CD14-positive monocyte (primary cell): ENCODE results near the gene KDR. TPM values are rescaled to one million over a fixed set of nuclear protein-coding genes. Genes with fewer than 3 reads are reported as not detected.

ENCODE experiments used
- DNase-seq, 3 donors: peaks; one replicate each; pipeline ENCODE4 v3.0.0-alpha.2; 2011 to 2022
- H2AFZ ChIP-seq: 2 replicates; pipeline ENCODE4 v1.6.0; 2012; ENCODE audit warnings: mild to moderate bottlenecking, low read depth, low read length, inconsistent platforms; ENCODE audit not compliant: insufficient read depth, poor library complexity, severe bottlenecking
- H3K27ac ChIP-seq, 2 donors: 1 replicate in 1 of 2; 2 replicates in 1 of 2; pipeline ENCODE4 v1.5.1; 2012 to 2013; ENCODE audit warnings: low read length in 2 of 2, control low read depth in 1 of 2, inconsistent platforms in 1 of 2, low read depth in 1 of 2, mild to moderate bottlenecking in 1 of 2
- H3K27me3 ChIP-seq, 2 donors: one replicate each; pipeline versions ENCODE4 v1.6.0 to v1.6.1; 2011 to 2013; ENCODE audit warnings: low read length in 2 of 2; ENCODE audit not compliant: control insufficient read depth in 2 of 2, insufficient read depth in 2 of 2
- H3K36me3 ChIP-seq, 2 donors: replicated peaks in 1 of 2; 1 replicate in 1 of 2; 2 replicates in 1 of 2; pipeline versions ENCODE4 v1.5.1 to v1.6.1; 2012 to 2013; ENCODE audit warnings: low read length in 2 of 2, control low read depth in 1 of 2, inconsistent platforms in 1 of 2, mild to moderate bottlenecking in 1 of 2; ENCODE audit not compliant: insufficient read depth in 2 of 2, control insufficient read depth in 1 of 2
- H3K4me1 ChIP-seq, 2 donors: 1 replicate in 1 of 2; 2 replicates in 1 of 2; pipeline versions ENCODE4 v1.5.1 to v1.6.1; 2012 to 2013; ENCODE audit warnings: low read length in 2 of 2, control low read depth in 1 of 2, inconsistent platforms in 1 of 2, mild to moderate bottlenecking in 1 of 2, moderate library complexity in 1 of 2; ENCODE audit not compliant: insufficient read depth in 2 of 2, control insufficient read depth in 1 of 2
- H3K4me2 ChIP-seq: replicated peaks from 2 replicates; pipeline ENCODE3; 2012; ENCODE audit warnings: low read length, moderate library complexity, mild to moderate bottlenecking; ENCODE audit not compliant: poor library complexity, severe bottlenecking; ENCODE audit errors: extremely low read depth
- H3K4me3 ChIP-seq, 3 experiments: fragments of 200-600 bp in 1 of 3; sonication (generic) in 1 of 3; replicated peaks in 1 of 3; 1 replicate in 2 of 3; 2 replicates in 1 of 3; pipeline ENCODE4 v1.5.1; 2011 to 2013; ENCODE audit warnings: low read length in 3 of 3, mild to moderate bottlenecking in 3 of 3, control low read depth in 2 of 3, low read depth in 2 of 3, inconsistent platforms in 1 of 3, moderate library complexity in 1 of 3
- H3K79me2 ChIP-seq: 2 replicates; pipeline ENCODE4 v1.6.0; 2012; ENCODE audit warnings: mild to moderate bottlenecking, control low read depth, inconsistent platforms, low read length, moderate library complexity; ENCODE audit not compliant: insufficient read depth
- H3K9ac ChIP-seq: 2 replicates; pipeline ENCODE4 v1.6.0; 2017; ENCODE audit warnings: low read length, mild to moderate bottlenecking; ENCODE audit not compliant: insufficient read depth, poor library complexity, severe bottlenecking
- H3K9me3 ChIP-seq, 2 donors: replicated peaks in 1 of 2; 1 replicate in 1 of 2; 2 replicates in 1 of 2; pipeline versions ENCODE4 v1.5.1 to v1.6.1; 2012 to 2013; ENCODE audit warnings: low read length in 2 of 2, control low read depth in 1 of 2; ENCODE audit not compliant: control insufficient read depth in 1 of 2, insufficient read depth in 1 of 2
- H4K20me1 ChIP-seq: 2 replicates; pipeline ENCODE4 v1.6.0; 2012; ENCODE audit warnings: mild to moderate bottlenecking, low read length, control low read depth, moderate library complexity; ENCODE audit not compliant: insufficient read depth
- H3K27ac Mint-ChIP-seq, 7 donors: one replicate each; pipeline ENCODE4 v1.8.0; 2020; ENCODE audit warnings: mild to moderate bottlenecking in 7 of 7, mixed read lengths in 7 of 7, moderate library complexity in 6 of 7, inconsistent platforms in 2 of 7
- H3K27me3 Mint-ChIP-seq, 3 donors: one replicate each; pipeline ENCODE4 v1.8.0; 2021 to 2022; ENCODE audit warnings: low read depth in 3 of 3, mild to moderate bottlenecking in 3 of 3, mixed read lengths in 3 of 3, moderate library complexity in 3 of 3, inconsistent platforms in 1 of 3
- H3K36me3 Mint-ChIP-seq, 2 donors: one replicate each; pipeline ENCODE4 v1.8.0; 2020; ENCODE audit warnings: mixed read lengths in 2 of 2, inconsistent platforms in 1 of 2, mild to moderate bottlenecking in 1 of 2
- H3K4me1 Mint-ChIP-seq: one replicate; pipeline ENCODE4 v1.8.0; 2020; ENCODE audit warnings: mild to moderate bottlenecking, mixed read lengths
- H3K4me3 Mint-ChIP-seq, 2 donors: one replicate each; pipeline ENCODE4 v1.8.0; 2020; ENCODE audit warnings: mild to moderate bottlenecking in 2 of 2, mixed read lengths in 2 of 2, moderate library complexity in 1 of 2
- H3K9me3 Mint-ChIP-seq, 7 donors: one replicate each; pipeline ENCODE4 v1.8.0; 2020 to 2022; ENCODE audit warnings: mixed read lengths in 7 of 7, mild to moderate bottlenecking in 6 of 7, moderate library complexity in 6 of 7, inconsistent platforms in 2 of 7
- WGBS: methylation state at CpG from one replicate; pipeline ENCODE4 v1.1.5; 2013; ENCODE audit warnings: missing lambda C conversion rate; ENCODE audit not compliant: insufficient coverage; 5-methylcytosine and 5-hydroxymethylcytosine counted together
- intact Hi-C, 2 donors: fragments of 100-400 bp; cut with micrococcal nuclease; formaldehyde crosslinking; loops; one replicate each; pipeline versions ENCODE4 v1.15.0 to v1.15.1; 2023
- polyA plus RNA-seq, 3 donors: library from polyadenylated mRNA; depleted of rRNA in 1 of 3; unstranded in 2 of 3; stranded (reverse) in 1 of 3; fragments of 300-500 nt in 2 of 3; fragments of >200 nt in 1 of 3; fragmentation: Illumina TruSeq in 2 of 3; gene quantifications; 1 replicate in 2 of 3; 2 replicates in 1 of 3; pipeline ENCODE4 v1.2.3, GENCODE V29; 2012 to 2021
- TF ChIP-seq, protein P1 (sequence below): fragments of 200-600 bp; IDR thresholded peaks from one replicate; pipeline ENCODE4 v1.8.0; 2022; ENCODE audit warnings: antibody characterized with exemption, mild to moderate bottlenecking

The KDR gene
- polyA plus RNA-seq, 3 donors, result not detected

GRCh38 chr4:55096045-55096444 is 29.4 kb downstream of the KDR start:
- Mint-ChIP-seq H3K9me3 (peaks cover 0 to 2% (median 0%) of the 10 kb centered on the region in 7 donors), H3K36me3 (no peaks in the 10 kb centered on the region), H3K27ac (no peak overlapping the region), H3K4me1 (no peaks in the 10 kb centered on the region), H3K4me3 (no peak overlapping the region), H3K27me3 (peaks cover 1 to 2% (median 2%) of the 10 kb centered on the region in 3 donors)
- TF ChIP-seq, protein P1, sequence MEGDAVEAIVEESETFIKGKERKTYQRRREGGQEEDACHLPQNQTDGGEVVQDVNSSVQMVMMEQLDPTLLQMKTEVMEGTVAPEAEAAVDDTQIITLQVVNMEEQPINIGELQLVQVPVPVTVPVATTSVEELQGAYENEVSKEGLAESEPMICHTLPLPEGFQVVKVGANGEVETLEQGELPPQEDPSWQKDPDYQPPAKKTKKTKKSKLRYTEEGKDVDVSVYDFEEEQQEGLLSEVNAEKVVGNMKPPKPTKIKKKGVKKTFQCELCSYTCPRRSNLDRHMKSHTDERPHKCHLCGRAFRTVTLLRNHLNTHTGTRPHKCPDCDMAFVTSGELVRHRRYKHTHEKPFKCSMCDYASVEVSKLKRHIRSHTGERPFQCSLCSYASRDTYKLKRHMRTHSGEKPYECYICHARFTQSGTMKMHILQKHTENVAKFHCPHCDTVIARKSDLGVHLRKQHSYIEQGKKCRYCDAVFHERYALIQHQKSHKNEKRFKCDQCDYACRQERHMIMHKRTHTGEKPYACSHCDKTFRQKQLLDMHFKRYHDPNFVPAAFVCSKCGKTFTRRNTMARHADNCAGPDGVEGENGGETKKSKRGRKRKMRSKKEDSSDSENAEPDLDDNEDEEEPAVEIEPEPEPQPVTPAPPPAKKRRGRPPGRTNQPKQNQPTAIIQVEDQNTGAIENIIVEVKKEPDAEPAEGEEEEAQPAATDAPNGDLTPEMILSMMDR, result no peak
- H3K9me3 ChIP-seq, result no peaks in the 10 kb centered on the region
- H3K79me2 ChIP-seq, result no peaks in the 10 kb centered on the region
- H3K9ac ChIP-seq, result no peak overlapping the region
- no peak overlapping the region for H3K4me3 ChIP-seq
- no peaks in the 10 kb centered on the region for H4K20me1 ChIP-seq
- no peaks in the 10 kb centered on the region for H3K27me3 ChIP-seq
- WGBS, result no CpG with 5 or more reads among the region's 3 CpGs
- intact Hi-C loops, result no loop called here
- H3K36me3 ChIP-seq, result no peaks in the 10 kb centered on the region
- no peak overlapping the region for H3K4me2 ChIP-seq
- no peak for DNase-seq
- H3K27ac ChIP-seq, result no peak overlapping the region
- no peak overlapping the region for H2AFZ ChIP-seq
- H3K4me1 ChIP-seq, result no peaks in the 10 kb centered on the region

GRCh38 chr4:55092504-55092903 is 32.9 kb downstream of the KDR start:
- Mint-ChIP-seq H3K27ac (no peak overlapping the region), H3K4me3 (no peak overlapping the region), H3K4me1 (no peaks in the 10 kb centered on the region), H3K27me3 (peaks cover 0 to 3% (median 1%) of the 10 kb centered on the region in 3 donors), H3K36me3 (no peaks in the 10 kb centered on the region), H3K9me3 (peaks cover 0 to 4% (median 0%) of the 10 kb centered on the region in 7 donors)
- H3K27me3 ChIP-seq, result no peaks in the 10 kb centered on the region
- DNase-seq, result no peak
- intact Hi-C loops, result no loop called here
- H3K4me1 ChIP-seq, result no peaks in the 10 kb centered on the region
- H2AFZ ChIP-seq, result no peak overlapping the region
- no peak overlapping the region for H3K27ac ChIP-seq
- no CpG with 5 or more reads among the region's 2 CpGs for WGBS
- no peak overlapping the region for H3K9ac ChIP-seq
- no peak overlapping the region for H3K4me3 ChIP-seq
- no peaks in the 10 kb centered on the region for H3K79me2 ChIP-seq
- TF ChIP-seq, protein P1, result no peak
- no peaks in the 10 kb centered on the region for H3K9me3 ChIP-seq
- no peaks in the 10 kb centered on the region for H3K36me3 ChIP-seq
- H3K4me2 ChIP-seq, result no peak overlapping the region
- no peaks in the 10 kb centered on the region for H4K20me1 ChIP-seq
